Measurements from ENCODE around the gene LHX5. TPM values are rescaled to one million over a fixed set of nuclear protein-coding genes. Genes with fewer than 3 reads are reported as not detected.
"Not testable (repeated sequence)": the region's sequence is repeated elsewhere in the genome, so short reads cannot be mapped to it uniquely, and the experiment has no call there.

LHX5 gene
- total RNA-seq, 1 experiment from 2014 or later: not detected

DNA sequence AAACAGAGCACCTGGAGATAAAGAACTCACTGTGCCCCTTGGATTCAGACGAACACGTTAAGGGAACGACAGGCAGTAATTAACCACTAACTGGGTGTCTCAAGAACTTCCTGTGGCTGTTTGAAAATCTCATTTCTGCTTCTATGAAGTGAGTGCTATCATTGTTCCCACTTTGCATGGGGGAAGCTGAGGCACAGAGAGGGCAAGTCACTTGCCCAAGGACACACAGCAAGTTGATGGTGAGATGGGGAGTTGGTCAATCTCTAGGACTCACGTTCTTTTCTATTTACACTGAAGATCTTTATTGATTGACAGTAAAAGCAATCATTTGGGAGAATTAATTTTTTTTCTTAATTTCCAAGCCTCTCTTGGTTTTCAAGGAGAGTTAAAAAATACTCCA is 26.8 kb upstream of the LHX5 start:
- ATAC-seq: no peak
- intact Hi-C loops (cut with micrococcal nuclease; ENCODE audit: unreplicated experiment) (no loop called here), in situ Hi-C loops (cut with HindIII; ENCODE audit: low pct_unique_long_range_greater_than_20kb, low sequenced_read_pairs) (no loop called here)
- H3K4me3 ChIP-seq (ENCODE audit: low read depth in 2 of 2, low read length in 2 of 2): no peak overlapping the region
- H3K27me3 ChIP-seq (ENCODE audit: control insufficient read depth, insufficient read depth, low read length): peaks cover 14% of the 10 kb centered on the region
- H3K9me3 ChIP-seq (ENCODE audit: control insufficient read depth, insufficient read depth, low read depth, low read length): no peaks in the 10 kb centered on the region
- H3K4me1 ChIP-seq (ENCODE audit: control insufficient read depth, insufficient read depth, low read length): no peaks in the 10 kb centered on the region
- BruUV-seq (replicated peaks): no TSS peak
- POLR2A ChIA-PET: no interaction called here
- TF ChIP-seq, protein P1, sequence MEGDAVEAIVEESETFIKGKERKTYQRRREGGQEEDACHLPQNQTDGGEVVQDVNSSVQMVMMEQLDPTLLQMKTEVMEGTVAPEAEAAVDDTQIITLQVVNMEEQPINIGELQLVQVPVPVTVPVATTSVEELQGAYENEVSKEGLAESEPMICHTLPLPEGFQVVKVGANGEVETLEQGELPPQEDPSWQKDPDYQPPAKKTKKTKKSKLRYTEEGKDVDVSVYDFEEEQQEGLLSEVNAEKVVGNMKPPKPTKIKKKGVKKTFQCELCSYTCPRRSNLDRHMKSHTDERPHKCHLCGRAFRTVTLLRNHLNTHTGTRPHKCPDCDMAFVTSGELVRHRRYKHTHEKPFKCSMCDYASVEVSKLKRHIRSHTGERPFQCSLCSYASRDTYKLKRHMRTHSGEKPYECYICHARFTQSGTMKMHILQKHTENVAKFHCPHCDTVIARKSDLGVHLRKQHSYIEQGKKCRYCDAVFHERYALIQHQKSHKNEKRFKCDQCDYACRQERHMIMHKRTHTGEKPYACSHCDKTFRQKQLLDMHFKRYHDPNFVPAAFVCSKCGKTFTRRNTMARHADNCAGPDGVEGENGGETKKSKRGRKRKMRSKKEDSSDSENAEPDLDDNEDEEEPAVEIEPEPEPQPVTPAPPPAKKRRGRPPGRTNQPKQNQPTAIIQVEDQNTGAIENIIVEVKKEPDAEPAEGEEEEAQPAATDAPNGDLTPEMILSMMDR (IDR thresholded peaks at IDR 0.05): no peak
- TF ChIP-seq, protein P2, sequence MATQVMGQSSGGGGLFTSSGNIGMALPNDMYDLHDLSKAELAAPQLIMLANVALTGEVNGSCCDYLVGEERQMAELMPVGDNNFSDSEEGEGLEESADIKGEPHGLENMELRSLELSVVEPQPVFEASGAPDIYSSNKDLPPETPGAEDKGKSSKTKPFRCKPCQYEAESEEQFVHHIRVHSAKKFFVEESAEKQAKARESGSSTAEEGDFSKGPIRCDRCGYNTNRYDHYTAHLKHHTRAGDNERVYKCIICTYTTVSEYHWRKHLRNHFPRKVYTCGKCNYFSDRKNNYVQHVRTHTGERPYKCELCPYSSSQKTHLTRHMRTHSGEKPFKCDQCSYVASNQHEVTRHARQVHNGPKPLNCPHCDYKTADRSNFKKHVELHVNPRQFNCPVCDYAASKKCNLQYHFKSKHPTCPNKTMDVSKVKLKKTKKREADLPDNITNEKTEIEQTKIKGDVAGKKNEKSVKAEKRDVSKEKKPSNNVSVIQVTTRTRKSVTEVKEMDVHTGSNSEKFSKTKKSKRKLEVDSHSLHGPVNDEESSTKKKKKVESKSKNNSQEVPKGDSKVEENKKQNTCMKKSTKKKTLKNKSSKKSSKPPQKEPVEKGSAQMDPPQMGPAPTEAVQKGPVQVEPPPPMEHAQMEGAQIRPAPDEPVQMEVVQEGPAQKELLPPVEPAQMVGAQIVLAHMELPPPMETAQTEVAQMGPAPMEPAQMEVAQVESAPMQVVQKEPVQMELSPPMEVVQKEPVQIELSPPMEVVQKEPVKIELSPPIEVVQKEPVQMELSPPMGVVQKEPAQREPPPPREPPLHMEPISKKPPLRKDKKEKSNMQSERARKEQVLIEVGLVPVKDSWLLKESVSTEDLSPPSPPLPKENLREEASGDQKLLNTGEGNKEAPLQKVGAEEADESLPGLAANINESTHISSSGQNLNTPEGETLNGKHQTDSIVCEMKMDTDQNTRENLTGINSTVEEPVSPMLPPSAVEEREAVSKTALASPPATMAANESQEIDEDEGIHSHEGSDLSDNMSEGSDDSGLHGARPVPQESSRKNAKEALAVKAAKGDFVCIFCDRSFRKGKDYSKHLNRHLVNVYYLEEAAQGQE (IDR thresholded peaks at IDR 0.05; ENCODE audit: insufficient read depth in 1 of 2, low read depth in 2 of 2, low read length in 1 of 2): no peak
- TF ChIP-seq SIN3A (IDR thresholded peaks at IDR 0.05; ENCODE audit: borderline replicate concordance, insufficient read depth, low read depth, low read length): no peak
- no peak for TF ChIP-seq TCF7L2 (IDR thresholded peaks at IDR 0.05; ENCODE audit: low read depth, low read length)
- no peak for TF ChIP-seq POLR2AphosphoS5 (IDR thresholded peaks at IDR 0.05; ENCODE audit: low read depth, low read length)
- no peaks in the 10 kb centered on the region for H3K36me3 ChIP-seq (ENCODE audit: control insufficient read depth, insufficient read depth, low read length)
- H3K27ac ChIP-seq (ENCODE audit: low read length): no peak overlapping the region
- CTCF ChIA-PET: no interaction called here
- DNase-seq (ENCODE audit: low read depth, low spot score): no peak

DNA sequence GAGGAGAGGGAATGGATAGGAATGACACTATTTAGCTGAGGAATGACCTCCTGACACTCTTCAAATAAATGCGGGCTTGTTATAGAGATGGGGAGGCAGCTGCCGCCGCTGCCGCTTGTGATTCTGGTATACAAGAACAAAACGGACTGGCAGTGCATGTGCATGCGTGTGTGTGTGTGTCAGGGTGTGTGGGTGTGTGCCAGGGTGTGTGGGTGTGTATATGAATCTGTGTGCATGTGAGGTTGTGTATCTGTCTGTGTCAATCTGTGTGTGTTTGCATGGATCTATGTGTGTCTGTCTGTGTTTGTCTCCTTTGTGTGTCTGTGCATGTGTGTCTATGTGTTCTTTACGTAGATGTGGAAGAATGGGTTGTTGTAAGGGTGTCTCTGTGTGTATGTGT is 26.0 kb upstream of the LHX5 start:
- ChIA-PET POLR2A (no interaction called here), CTCF (no interaction called here)
- peaks cover 14% of the 10 kb centered on the region for H3K27me3 ChIP-seq (ENCODE audit: control insufficient read depth, insufficient read depth, low read length)
- ATAC-seq (no peak), DNase-seq (ENCODE audit: low read depth, low spot score) (no peak)
- no peaks in the 10 kb centered on the region for H3K9me3 ChIP-seq (ENCODE audit: control insufficient read depth, insufficient read depth, low read depth, low read length)
- no peaks in the 10 kb centered on the region for H3K36me3 ChIP-seq (ENCODE audit: control insufficient read depth, insufficient read depth, low read length)
- no peak overlapping the region for H3K4me3 ChIP-seq (ENCODE audit: low read depth in 2 of 2, low read length in 2 of 2)
- intact Hi-C loops (cut with micrococcal nuclease; ENCODE audit: unreplicated experiment) (no loop called here), in situ Hi-C loops (cut with HindIII; ENCODE audit: low pct_unique_long_range_greater_than_20kb, low sequenced_read_pairs) (no loop called here)
- H3K27ac ChIP-seq (ENCODE audit: low read length): no peak overlapping the region
- no peaks in the 10 kb centered on the region for H3K4me1 ChIP-seq (ENCODE audit: control insufficient read depth, insufficient read depth, low read length)
- TF ChIP-seq SIN3A (IDR thresholded peaks at IDR 0.05; ENCODE audit: borderline replicate concordance, insufficient read depth, low read depth, low read length): no peak
- TF ChIP-seq POLR2AphosphoS5 (IDR thresholded peaks at IDR 0.05; ENCODE audit: low read depth, low read length): no peak
- TF ChIP-seq, protein P1 (IDR thresholded peaks at IDR 0.05): no peak
- TF ChIP-seq, protein P2 (IDR thresholded peaks at IDR 0.05; ENCODE audit: insufficient read depth in 1 of 2, low read depth in 2 of 2, low read length in 1 of 2): no peak
- TF ChIP-seq TCF7L2 (IDR thresholded peaks at IDR 0.05; ENCODE audit: low read depth, low read length): no peak
- BruUV-seq (replicated peaks): no TSS peak

DNA sequence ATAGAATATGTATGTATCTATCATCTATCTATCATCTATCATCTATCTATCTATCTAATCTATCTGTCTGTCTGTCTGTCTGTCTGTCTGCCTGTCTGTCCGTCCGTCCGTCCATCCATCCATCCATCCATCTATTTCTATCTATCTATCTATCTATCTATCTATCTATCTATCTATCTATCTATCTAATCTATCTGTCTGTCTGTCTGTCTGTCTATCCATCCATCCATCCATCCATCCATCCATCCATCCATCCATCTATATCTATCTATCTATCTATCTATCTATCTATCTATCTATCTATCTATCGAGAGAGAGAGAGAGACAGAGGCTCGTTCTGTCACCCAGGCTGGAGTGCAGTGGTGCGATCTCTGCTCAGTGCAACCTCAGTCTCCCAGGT is 24.3 kb upstream of the LHX5 start:
- DNase-seq (ENCODE audit: low read depth, low spot score); BruUV-seq (replicated peaks); CTCF ChIA-PET; H3K9me3 ChIP-seq (ENCODE audit: control insufficient read depth, insufficient read depth, low read depth, low read length); H3K4me3 ChIP-seq (ENCODE audit: low read depth in 2 of 2, low read length in 2 of 2); ATAC-seq; H3K27ac ChIP-seq (ENCODE audit: low read length); POLR2A ChIA-PET; H3K36me3 ChIP-seq (ENCODE audit: control insufficient read depth, insufficient read depth, low read length); H3K4me1 ChIP-seq (ENCODE audit: control insufficient read depth, insufficient read depth, low read length); in situ Hi-C loops (cut with HindIII; ENCODE audit: low pct_unique_long_range_greater_than_20kb, low sequenced_read_pairs); H3K27me3 ChIP-seq (ENCODE audit: control insufficient read depth, insufficient read depth, low read length); intact Hi-C loops (cut with micrococcal nuclease; ENCODE audit: unreplicated experiment): not testable (repeated sequence)

Measured in Panc1 (cell line).